ENCODE results near the gene SERPINB2. TPM values are rescaled to one million over a fixed set of nuclear protein-coding genes. Genes with fewer than 3 reads are reported as not detected.

SERPINB2 gene
- total and polyA plus RNA-seq, 2 donors from 2014 or later: not detected

GRCh38 chr18:63859781-63860475, 27.6 kb upstream of the SERPINB2 start:
- Histone ChIP-seq H3K4me3 (ENCODE audit: low read length in 3 of 3) (no peak overlapping the region), H3K36me3 (ENCODE audit: control insufficient read depth in 2 of 3, insufficient read depth in 3 of 3, low read length in 3 of 3) (no peaks in the 10 kb centered on the region), H3K27me3 (ENCODE audit: control insufficient read depth, insufficient read depth, low read length) (no peaks in the 10 kb centered on the region), H3K9me3 (ENCODE audit: control insufficient read depth in 2 of 3, insufficient read depth in 1 of 3, low read length in 3 of 3) (peaks cover 0 to 2% (median 2%) of the 10 kb centered on the region in 3 donors), H3K4me1 (ENCODE audit: control insufficient read depth in 2 of 3, insufficient read depth in 2 of 3, low read depth in 1 of 3, low read length in 3 of 3) (no peaks in the 10 kb centered on the region), H3K9ac (ENCODE audit: low read length in 3 of 3) (no peak overlapping the region), H3K27ac (ENCODE audit: low read depth in 2 of 2, low read length in 2 of 2) (no peak overlapping the region)
- FAIRE-seq (no peak), DNase-seq (no peak)
- TF ChIP-seq CTCF (IDR thresholded peaks at IDR 0.05; ENCODE audit: borderline replicate concordance, extremely low read depth, insufficient read depth): no peak
- intact Hi-C loops (cut with DNase I): no loop called here

DNA sequence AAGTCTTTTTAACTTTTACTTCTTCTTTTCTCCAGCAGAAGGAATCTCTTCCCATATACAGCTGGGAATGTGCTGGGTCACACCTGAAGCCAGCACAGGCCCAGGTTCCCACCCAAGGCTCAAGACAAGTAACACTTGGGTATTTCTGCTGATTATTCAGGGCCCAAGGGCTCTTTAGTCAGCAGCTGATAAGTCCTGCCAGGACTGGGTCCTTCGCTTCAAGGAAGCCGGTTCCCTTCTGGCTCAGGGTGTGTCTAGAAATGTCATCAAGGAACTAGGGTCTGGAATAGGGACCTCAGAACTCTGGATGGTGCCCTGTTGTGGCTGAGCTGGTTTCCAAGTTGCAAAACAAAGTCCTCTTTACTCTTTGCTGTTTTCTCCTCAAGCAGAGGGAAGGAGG, 27.0 kb upstream of the SERPINB2 start:
- TF ChIP-seq CTCF (IDR thresholded peaks at IDR 0.05; ENCODE audit: borderline replicate concordance, extremely low read depth, insufficient read depth): no peak
- peaks cover 0 to 2% (median 0%) of the 10 kb centered on the region in 3 donors for H3K9me3 ChIP-seq (ENCODE audit: control insufficient read depth in 2 of 3, insufficient read depth in 1 of 3, low read length in 3 of 3)
- no peaks in the 10 kb centered on the region for H3K27me3 ChIP-seq (ENCODE audit: control insufficient read depth, insufficient read depth, low read length)
- no peak for FAIRE-seq
- no peak overlapping the region for H3K27ac ChIP-seq (ENCODE audit: low read depth in 2 of 2, low read length in 2 of 2)
- no peaks in the 10 kb centered on the region for H3K4me1 ChIP-seq (ENCODE audit: control insufficient read depth in 2 of 3, insufficient read depth in 2 of 3, low read depth in 1 of 3, low read length in 3 of 3)
- intact Hi-C loops (cut with DNase I): no loop called here
- no peak for DNase-seq
- H3K36me3 ChIP-seq (ENCODE audit: control insufficient read depth in 2 of 3, insufficient read depth in 3 of 3, low read length in 3 of 3): no peaks in the 10 kb centered on the region
- no peak overlapping the region for H3K9ac ChIP-seq (ENCODE audit: low read length in 3 of 3)
- H3K4me3 ChIP-seq (ENCODE audit: low read length in 3 of 3): no peak overlapping the region

DNA sequence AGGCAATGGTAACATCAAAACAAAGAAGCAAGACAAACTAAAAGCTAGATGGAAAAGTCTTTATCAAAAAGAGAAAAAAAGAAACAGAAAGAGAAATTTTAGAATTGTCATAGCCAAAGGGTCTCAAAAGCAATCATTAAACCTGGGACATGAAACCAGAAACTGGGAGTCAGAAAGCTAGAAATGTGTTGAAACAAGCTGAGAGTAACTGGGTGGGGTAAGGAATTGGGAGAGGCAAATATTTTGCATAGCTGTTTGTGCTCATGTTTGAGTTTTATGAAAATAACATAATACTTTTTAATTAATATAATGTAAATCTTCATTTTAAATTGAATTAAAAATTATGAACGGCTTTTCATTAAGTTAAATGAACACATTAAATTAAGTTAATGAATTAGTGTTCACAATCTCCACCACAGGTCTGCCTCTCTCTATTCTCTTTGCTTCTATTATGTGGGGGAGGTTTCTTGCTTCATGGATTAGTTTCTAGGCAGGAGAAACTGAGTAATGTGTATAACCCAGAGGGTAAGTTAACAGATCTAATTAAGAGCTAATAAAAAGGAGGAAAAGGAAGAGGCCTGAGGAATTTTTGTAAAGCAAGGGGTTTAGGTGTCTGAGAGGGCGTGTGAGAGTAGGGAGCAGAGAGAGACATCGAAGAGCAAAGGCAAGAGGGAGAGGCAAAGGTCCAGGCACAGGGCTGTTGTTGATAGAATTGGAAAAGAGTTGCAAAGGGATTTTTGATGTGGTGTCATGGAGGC, 20.0 kb upstream of the SERPINB2 start:
- no peak overlapping the region for H3K9ac ChIP-seq (ENCODE audit: low read length in 3 of 3)
- TF ChIP-seq CTCF (IDR thresholded peaks at IDR 0.05; ENCODE audit: borderline replicate concordance, extremely low read depth, insufficient read depth): no peak
- no peaks in the 10 kb centered on the region for H3K36me3 ChIP-seq (ENCODE audit: control insufficient read depth in 2 of 3, insufficient read depth in 3 of 3, low read length in 3 of 3)
- DNase-seq (peak in 1 of 5 donors; percentile 2), FAIRE-seq (no peak)
- no peak overlapping the region for H3K27ac ChIP-seq (ENCODE audit: low read depth in 2 of 2, low read length in 2 of 2)
- no peaks in the 10 kb centered on the region for H3K9me3 ChIP-seq (ENCODE audit: control insufficient read depth in 2 of 3, insufficient read depth in 1 of 3, low read length in 3 of 3)
- H3K4me3 ChIP-seq (ENCODE audit: low read length in 3 of 3): no peak overlapping the region
- no peaks in the 10 kb centered on the region for H3K27me3 ChIP-seq (ENCODE audit: control insufficient read depth, insufficient read depth, low read length)
- intact Hi-C loops (cut with DNase I): no loop called here
- H3K4me1 ChIP-seq (ENCODE audit: control insufficient read depth in 2 of 3, insufficient read depth in 2 of 3, low read depth in 1 of 3, low read length in 3 of 3): no peaks in the 10 kb centered on the region
